T-helper 17 cell (primary cell): ENCODE results near the gene SSX2B. TPM values are rescaled to one million over a fixed set of nuclear protein-coding genes. Genes with fewer than 3 reads are reported as not detected.
"Not testable (repeated sequence)": the region's sequence is repeated elsewhere in the genome, so short reads cannot be mapped to it uniquely, and the experiment has no call there.

Source experiments
- ATAC-seq: fragments of 150-1000 bp; cut with Tn5 transposase; 2 replicates; pipeline ENCODE4 v1.10.0; 2021; ENCODE audit warnings: mild to moderate bottlenecking, moderate library complexity
- DNase-seq, 3 donors: peaks; one replicate each; pipeline versions ENCODE4 v3.0.0 to v3.0.0-alpha.2; 2020 to 2021
- H3K9me3 ChIP-seq: one replicate; pipeline ENCODE4 v1.7.0; 2013; ENCODE audit warnings: low read length, mild to moderate bottlenecking; ENCODE audit not compliant: control insufficient read depth, poor library complexity, severe bottlenecking
- H3K27ac Mint-ChIP-seq: one replicate; pipeline ENCODE4 v1.8.0; 2022; ENCODE audit warnings: mild to moderate bottlenecking, moderate library complexity, mixed read lengths
- H3K27me3 Mint-ChIP-seq: one replicate; pipeline ENCODE4 v1.8.0; 2022; ENCODE audit warnings: mixed read lengths
- H3K36me3 Mint-ChIP-seq: one replicate; pipeline ENCODE4 v1.8.0; 2022; ENCODE audit warnings: low read depth, mixed read lengths
- H3K4me1 Mint-ChIP-seq: one replicate; pipeline ENCODE4 v1.8.0; 2022; ENCODE audit warnings: mild to moderate bottlenecking, mixed read lengths
- H3K4me3 Mint-ChIP-seq: one replicate; pipeline ENCODE4 v1.8.0; 2022; ENCODE audit warnings: mild to moderate bottlenecking, moderate library complexity, mixed read lengths
- total RNA-seq, 4 donors: library from RNA in 2 of 4; stranded (reverse) in 2 of 4; gene quantifications; one replicate each; pipeline ENCODE4 v1.2.3 and lab custom pipeline; 2022 to 2026

SSX2B gene, protein sequence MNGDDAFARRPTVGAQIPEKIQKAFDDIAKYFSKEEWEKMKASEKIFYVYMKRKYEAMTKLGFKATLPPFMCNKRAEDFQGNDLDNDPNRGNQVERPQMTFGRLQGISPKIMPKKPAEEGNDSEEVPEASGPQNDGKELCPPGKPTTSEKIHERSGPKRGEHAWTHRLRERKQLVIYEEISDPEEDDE
- total RNA-seq = not detected
- 0 reads per million in 2 donors for total RNA-seq (lab: John Stamatoyannopoulos, UW)

DNA sequence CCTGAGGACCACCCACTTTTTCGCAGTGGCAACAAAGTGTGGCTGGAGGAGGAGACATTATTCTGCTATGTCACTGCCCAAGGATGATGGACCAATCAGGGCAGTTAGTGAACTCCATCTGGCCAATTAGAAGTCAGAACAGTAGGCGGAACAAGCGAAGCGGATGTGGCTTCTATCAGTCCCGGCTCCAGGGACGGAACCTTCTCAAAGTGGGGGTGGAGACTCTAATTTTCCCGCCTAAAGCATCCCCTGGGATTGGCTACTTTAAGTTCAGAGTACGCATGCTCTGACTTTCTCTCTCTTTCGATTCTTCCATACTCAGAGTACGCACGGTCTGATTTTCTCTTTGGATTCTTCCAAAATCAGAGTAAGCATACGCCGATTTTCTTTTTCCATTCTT is at the start of gene SSX2B:
Gene SSX2B (plus strand): TSS at position 301 of the 400 bp plus-strand sequence. CDS start 1,429 bp downstream, outside the sequence.
- H3K4me3 Mint-ChIP-seq, DNase-seq, H3K4me1 Mint-ChIP-seq, H3K27ac Mint-ChIP-seq, H3K9me3 ChIP-seq, ATAC-seq, H3K36me3 Mint-ChIP-seq, H3K27me3 Mint-ChIP-seq: not testable (repeated sequence)

DNA sequence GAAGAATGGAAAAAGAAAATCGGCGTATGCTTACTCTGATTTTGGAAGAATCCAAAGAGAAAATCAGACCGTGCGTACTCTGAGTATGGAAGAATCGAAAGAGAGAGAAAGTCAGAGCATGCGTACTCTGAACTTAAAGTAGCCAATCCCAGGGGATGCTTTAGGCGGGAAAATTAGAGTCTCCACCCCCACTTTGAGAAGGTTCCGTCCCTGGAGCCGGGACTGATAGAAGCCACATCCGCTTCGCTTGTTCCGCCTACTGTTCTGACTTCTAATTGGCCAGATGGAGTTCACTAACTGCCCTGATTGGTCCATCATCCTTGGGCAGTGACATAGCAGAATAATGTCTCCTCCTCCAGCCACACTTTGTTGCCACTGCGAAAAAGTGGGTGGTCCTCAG is 44.0 kb upstream of the SSX2B start, which contains the start of gene SSX2:
Gene SSX2 (minus strand): TSS at position 101 of the 400 bp plus-strand sequence. CDS start 1,429 bp downstream, outside the sequence.
- ATAC-seq, H3K4me3 Mint-ChIP-seq, H3K9me3 ChIP-seq, H3K27me3 Mint-ChIP-seq, H3K27ac Mint-ChIP-seq, DNase-seq, H3K4me1 Mint-ChIP-seq, H3K36me3 Mint-ChIP-seq: not testable (repeated sequence)

DNA sequence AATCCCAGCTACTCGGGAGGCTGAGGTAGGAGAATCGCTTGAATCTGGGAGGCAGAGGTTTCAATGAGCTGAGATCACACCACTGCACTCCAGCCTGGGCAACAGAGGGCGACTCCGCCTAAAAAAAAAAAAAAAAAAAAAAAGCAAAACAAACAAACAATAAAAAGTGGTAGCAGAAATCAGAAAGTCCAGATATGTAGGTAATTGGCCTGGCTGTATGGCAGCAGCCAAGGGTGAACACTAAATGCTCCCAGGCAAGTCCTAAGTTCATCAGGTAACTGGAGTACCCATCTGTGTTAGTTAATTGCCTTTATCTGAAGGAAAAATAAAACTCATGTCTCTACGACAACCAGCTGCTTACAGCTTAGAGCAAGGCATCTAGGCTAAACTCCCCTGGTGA is 14.9 kb downstream of the SSX2B start:
- DNase-seq, H3K9me3 ChIP-seq, H3K4me1 Mint-ChIP-seq, H3K36me3 Mint-ChIP-seq, ATAC-seq, H3K27me3 Mint-ChIP-seq, H3K27ac Mint-ChIP-seq, H3K4me3 Mint-ChIP-seq: not testable (repeated sequence)

DNA sequence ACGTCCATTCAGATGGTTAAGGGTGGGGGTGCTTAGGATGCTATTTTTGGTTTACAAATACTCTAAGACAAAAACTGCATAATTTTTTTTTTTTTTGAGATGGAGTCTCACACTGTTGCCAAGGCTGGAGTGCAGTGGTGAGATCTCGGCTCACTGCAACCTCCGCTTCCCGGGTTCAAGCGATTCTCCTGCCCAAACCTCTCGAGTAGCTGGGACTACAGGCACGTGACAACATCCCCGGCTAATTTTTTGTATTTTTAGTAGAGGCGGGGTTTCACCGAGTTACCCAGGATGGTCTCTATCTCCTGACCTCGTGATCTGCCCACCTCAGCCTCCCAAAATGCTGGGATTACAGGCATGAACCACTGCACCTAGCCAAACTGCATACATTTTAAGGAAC is 22.5 kb downstream of the SSX2B start:
- H3K27me3 Mint-ChIP-seq, DNase-seq, H3K4me1 Mint-ChIP-seq, H3K36me3 Mint-ChIP-seq, ATAC-seq, H3K27ac Mint-ChIP-seq, H3K9me3 ChIP-seq, H3K4me3 Mint-ChIP-seq: not testable (repeated sequence)

DNA sequence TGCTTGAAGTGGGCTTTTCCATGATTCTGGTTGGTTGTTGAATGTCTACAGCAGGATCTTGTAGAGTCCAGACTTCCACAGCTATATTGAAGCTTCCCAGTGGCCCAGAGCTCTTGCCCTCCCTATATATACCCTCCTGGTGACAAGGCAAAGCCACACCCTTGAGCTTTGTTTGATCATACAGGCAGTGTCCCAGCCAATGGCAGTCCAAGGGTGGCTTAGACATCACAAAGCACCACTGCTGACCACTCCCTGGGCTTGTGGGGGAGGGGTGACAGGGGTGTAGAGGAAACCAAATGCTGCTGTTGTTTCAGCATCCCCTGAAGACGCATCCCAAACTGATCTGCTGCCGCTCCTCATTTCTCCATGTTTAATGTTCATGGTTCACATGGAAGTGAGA is 46.3 kb downstream of the SSX2B start, which contains the start of gene SPANXN5:
Gene SPANXN5 (minus strand): TSS at position 101 of the 400 bp plus-strand sequence. CDS start 79 bp downstream, at position 22.
- ATAC-seq, H3K36me3 Mint-ChIP-seq, H3K4me3 Mint-ChIP-seq: not testable (repeated sequence)

DNA sequence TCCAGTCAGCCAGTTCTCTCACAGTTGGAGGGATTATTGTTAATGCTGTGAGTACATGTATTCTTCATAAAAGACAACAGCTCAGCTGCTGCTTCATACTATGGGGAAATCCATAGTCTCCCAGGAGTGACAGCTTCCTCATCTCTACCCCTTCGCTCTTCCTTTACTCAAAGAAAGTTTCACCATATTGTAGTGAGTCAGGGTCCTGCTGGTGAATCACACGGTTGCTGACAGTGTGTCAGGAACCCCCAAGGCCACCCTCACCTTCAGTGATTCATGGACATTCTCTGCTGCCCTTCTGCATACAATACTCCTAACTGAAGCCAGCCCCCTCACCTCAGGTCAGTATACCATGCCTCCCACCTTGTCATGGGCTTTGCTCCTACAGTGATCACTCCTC is 53.8 kb downstream of the SSX2B start:
- not testable (repeated sequence) for H3K36me3 Mint-ChIP-seq, H3K4me1 Mint-ChIP-seq, H3K4me3 Mint-ChIP-seq, DNase-seq, ATAC-seq, H3K9me3 ChIP-seq, H3K27me3 Mint-ChIP-seq, H3K27ac Mint-ChIP-seq

More for the DNA sequence above, 46.3 kb downstream of the SSX2B start, which contains the start of gene SPANXN5:
- H3K9me3 ChIP-seq, H3K4me1 Mint-ChIP-seq, DNase-seq, H3K27ac Mint-ChIP-seq: not testable (repeated sequence)
- peaks cover 14% of the 10 kb centered on the region for H3K27me3 Mint-ChIP-seq

Other genes starting within 250 kb of the SSX2B start
- not detected for gene XAGE1B, start 234.2 kb upstream of the SSX2B start, total RNA-seq
- not detected for gene SSX7, start 96.4 kb upstream of the SSX2B start, total RNA-seq
- gene SSX2, start 44.1 kb upstream of the SSX2B start, total RNA-seq = not detected
- gene SPANXN5, start 46.2 kb downstream of the SSX2B start, total RNA-seq = not detected
- not detected for gene XAGE5, start 60.0 kb downstream of the SSX2B start, total RNA-seq
- gene XAGE3, start 116.8 kb downstream of the SSX2B start, total RNA-seq = not detected
- 10 to 100 TPM in 1 of 2 donors, 1 to 10 TPM in 1; 6.0 to 10.5 TPM for gene FAM156B, start 146.1 kb downstream of the SSX2B start, total RNA-seq
- gene FAM156A, start 207.3 kb downstream of the SSX2B start, total RNA-seq = 10 to 100 TPM; 10.0 to 13.7 TPM